ENCODE data around the gene SLC24A4.
"Not testable (repeated sequence)": the region's sequence is repeated elsewhere in the genome, so short reads cannot be mapped to it uniquely, and the experiment has no call there.

SLC24A4 gene

DNA sequence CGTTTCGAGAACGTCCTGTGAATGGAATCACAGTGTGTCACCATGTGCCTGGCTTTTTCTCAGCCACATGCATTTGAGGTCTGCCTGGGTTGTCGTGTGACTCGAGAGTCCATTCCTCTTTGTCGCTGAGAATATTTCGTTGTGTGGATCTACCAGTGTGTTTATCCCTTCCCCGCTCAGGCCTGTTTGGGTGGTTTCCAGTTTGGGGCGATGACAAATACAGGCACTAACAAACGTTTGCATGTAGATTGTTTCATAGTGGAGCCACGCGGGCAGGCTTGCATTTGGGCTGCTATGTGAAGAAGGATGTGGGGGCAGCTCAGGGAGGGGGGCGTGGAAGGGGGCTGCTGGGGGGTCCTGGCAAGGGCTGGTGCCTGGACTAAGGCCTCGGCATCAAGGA, 204.8 kb downstream of the SLC24A4 start:
- no peak for DNase-seq

DNA sequence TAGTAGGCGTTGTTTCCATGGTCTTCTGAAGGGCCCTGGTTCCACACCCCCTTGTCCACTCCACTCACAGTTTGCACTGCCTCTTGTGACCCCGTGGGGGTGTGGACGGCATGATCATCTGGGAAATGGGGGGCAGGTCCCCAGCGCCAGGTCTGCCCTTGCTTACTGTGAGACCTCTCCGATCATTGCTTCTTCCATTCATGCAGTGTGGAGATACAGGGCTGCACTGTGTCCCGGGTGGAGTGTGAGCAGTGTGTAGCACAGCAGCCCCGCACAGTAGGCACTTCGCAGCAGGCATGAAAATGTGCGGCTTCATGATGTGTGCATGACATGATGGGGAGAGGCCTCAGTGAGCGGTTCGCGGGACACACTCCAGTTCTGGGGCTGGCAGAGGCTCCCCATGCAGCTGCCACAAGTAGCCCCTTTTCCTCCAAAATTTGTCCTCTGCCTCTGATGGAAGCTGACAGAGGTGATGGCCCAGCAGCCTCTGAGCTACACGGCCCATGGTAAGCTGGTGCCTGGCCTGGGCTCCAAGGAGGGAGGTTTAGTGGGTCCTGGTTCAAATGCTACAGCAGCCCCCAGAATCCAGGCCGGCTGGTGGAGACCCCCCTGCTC, 205.6 kb downstream of the SLC24A4 start:
- DNase-seq: no peak

- DNase-seq: no peak
Measured at GRCh38 chr14:92529903-92530302, 206.9 kb downstream of the SLC24A4 start.

DNA sequence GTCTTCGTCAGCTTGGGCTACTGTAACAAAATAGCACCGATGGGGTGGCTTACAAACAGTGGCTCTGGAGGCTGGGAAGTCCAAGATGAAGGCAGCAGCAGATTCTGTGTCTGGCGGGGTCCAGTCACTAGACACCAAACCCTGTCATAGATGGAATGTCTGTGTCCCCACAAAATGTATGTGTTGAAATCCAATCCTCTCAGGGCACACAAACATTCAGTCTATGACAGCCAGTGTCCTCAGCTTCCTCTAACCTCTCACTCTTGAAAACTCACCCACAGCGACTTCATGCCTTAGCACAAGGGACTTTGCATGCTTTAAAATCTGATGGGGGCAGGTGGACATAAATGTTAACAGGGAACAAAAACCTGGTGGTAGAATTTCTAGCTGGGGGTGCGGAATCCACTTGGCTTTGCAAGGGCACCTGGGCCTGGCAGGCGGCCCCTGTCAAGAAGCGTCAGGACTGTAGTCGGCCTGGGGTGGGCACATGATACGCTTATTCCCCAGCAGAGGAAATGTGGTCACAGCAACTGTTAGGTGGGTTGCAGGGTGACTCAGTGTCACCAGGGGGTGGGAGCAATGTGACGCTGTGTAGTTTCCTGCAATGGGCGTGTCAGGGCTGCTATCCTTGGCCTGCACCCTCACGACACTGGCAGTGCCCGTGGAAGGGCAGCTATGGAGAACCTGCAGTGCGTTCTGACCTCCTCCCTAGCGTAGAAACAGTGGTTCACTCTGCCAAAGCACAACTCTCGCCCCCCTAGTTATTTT, 208.3 kb downstream of the SLC24A4 start:
- DNase-seq: no peak

DNA sequence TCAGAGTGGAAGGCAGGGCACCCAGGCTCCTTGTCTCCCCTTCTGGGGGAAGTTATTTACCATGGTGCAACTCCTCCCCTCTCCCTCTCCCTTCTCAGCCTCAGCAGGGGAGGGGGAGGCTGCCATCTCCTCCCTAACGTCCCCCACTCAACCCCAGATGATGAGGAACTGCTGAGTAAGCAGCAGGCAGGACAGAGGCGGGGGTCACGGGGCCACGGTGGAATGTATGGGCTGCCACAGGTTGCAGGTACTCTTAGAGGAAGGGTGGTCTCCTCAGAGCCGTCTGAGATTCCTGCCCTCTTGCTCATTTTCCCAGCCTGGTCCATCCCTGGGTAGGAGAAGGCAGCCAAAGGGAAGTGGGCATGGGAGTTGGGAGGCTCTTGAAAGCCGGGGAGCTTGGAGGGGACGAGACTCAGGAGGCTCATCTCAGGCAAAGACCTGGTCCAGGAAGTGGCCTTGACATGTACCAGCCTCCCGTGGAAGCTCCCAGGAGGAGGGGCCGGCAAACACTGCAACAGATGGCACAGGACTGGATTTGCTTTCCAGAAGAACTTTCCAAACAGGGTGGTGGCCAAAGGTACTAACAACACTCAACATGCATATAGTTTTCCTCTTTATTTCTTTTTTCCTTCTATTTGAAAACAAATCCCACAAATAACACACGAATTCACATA, 209.7 kb downstream of the SLC24A4 start:
- DNase-seq: no peak

DNA sequence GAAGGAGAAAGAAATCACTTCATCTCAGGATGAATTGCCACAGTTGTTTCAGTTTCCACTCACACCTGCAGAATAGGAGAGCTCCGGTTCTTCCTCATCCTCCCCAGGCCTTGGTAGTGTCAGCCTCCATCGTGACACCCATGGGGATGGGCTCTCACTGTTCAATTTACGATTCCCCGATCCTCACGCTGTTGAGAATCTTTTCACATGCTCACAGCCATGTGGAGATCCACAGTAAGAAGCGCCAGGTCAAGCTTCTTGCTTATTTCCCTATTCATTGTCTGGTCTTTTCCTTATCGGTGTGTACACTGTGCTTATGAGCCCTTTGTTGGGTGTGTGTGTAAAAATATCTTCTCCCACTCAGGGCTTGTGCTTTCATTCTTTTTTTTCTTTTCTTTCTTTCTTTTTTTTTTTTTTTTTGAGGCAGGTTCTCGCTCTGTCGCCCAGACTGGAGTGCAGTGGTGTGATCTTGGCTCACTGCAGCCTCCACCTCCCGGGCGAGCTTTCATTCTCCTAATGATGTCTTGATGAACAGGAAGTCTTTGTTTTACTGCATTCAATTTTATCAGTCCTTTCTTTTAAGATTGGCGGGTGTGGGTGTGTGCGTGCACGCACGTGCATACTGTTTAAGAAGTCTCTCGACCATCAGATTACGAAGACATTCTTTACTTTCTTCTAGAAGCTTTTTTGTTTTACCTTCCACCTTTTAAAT, 212.1 kb downstream of the SLC24A4 start:
- DNase-seq: no peak

GRCh38 chr14:92536231-92536630, 213.3 kb downstream of the SLC24A4 start:
- not testable (repeated sequence) for DNase-seq

GRCh38 chr14:92538412-92538985, 215.5 kb downstream of the SLC24A4 start:
- DNase-seq: no peak

GRCh38 chr14:92539419-92539818, 216.5 kb downstream of the SLC24A4 start:
- no peak for DNase-seq

DNA sequence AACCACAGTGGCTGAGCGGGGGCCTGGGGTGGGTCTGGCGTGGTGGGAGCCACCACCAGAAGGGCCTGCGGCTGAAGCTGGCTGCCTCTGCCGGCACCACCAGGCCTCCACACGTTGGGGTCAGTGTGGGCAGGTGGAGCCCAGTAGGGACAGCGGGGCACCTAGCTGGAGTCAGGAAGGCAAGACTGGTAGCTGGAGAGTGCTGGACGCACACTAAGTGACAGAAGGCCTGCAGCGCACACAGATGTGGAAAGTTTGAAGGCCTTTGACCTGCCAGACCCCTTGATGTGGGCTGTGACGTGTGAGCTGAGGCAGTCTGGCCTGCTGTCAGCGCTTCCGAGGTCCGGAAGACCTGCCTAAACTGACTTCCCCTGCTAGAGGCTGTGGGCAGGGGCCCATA, 216.9 kb downstream of the SLC24A4 start:
- no peak for DNase-seq

DNA sequence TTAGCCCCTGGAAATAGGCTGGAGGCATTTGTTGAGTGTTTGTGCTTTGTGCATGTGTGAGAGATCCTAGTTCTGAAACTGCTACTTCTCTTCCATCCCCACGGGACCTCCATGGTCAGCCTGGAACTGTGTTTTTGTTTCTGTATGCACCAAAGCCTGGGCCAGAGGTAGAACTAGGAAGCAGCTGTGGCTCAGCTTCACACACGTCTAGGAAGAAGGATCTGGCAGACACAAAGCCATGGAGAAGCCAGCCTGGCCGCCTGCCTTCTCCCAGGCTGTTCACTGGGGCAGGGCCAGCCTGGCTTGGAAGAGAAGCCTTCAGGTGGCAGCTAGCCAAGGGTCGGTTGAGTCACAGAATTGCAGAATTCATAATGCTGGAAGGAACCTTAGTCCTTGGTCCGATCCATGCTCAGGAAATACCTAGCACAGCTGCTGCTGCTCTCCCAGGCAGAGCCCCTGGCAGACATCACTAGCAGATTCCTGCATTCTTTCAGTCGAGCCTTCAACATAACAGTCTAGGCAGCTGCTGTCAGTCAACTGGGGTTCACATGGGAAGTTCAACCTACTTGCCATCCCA, 217.6 kb downstream of the SLC24A4 start:
- peak; percentile 93 for DNase-seq

DNA sequence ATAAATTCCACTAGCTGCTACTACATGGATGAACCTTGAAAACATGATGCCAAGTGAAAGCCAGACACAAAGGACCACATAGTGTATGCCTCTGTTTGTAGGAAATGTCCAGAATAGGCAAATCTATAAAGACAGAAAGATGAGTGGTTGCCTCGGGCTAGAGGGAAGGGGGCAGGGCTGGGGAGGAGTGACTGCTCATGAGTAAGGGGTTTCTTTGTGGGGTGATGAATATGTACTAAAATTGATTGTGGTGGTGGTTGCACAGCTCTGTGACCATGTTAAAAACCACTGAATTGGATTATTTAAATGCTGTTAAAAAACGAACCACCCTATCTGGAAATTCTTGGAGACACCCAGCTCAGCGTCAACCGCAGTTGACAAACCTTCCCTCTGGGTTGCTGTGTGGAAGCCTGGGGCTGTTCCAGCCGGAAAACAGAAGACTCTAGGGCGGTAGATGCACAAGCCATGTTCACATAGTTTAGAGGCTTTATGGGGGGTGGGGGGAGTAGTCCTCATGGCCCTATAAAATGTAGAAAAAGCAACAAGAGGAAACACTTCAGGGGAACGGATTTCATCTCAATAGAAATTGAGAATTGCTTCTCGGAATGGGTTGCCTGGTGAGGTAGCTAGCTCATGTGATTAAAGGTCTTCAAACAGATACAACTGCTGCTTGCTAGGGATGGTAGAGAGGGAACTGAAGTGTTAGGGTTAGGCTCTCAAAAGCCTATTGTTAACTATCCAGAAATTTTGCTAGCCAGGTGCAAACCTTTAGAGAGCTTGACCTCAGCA, 220.0 kb downstream of the SLC24A4 start:
- no peak for DNase-seq

GRCh38 chr14:92544051-92544720, 221.2 kb downstream of the SLC24A4 start:
- DNase-seq: no peak

GRCh38 chr14:92546347-92547053, 223.5 kb downstream of the SLC24A4 start:
- no peak for DNase-seq

DNA sequence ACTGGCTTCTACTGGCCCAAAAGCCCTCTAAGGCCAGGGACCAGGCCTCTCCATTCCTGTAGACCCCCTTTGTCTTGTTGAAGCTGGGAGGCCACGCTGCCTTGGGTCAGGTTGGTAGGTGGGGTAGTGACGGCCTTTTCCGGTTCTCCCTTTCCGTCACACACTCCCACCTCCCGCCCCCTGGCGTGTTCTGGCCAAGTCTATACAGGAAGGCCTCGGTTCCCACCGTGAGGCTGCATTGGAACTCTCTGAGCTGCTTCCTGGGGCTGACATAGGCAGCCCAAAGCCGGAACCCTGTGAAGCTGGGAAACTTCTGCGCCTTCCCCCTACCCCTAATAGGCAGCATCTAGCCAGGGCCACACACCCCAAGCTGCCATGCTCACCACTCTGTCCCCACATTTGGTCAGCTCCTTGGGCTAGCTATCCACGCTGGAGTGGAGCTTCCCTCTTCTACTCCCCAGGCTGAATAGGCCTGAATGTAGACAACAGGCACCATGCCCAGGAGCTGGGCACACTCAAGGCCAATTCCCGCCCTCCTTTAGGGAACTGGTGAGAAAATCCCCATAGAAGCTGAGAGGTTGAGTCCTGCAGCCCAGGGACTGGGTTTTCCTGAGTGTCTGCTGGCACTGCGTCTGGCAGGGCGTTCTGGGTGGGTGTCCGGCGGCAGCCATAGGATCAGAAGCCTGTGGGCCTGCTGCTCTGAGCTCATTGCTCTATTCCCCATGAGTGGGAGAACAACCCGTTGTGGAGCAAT, 226.3 kb downstream of the SLC24A4 start:
- DNase-seq: no peak

DNA sequence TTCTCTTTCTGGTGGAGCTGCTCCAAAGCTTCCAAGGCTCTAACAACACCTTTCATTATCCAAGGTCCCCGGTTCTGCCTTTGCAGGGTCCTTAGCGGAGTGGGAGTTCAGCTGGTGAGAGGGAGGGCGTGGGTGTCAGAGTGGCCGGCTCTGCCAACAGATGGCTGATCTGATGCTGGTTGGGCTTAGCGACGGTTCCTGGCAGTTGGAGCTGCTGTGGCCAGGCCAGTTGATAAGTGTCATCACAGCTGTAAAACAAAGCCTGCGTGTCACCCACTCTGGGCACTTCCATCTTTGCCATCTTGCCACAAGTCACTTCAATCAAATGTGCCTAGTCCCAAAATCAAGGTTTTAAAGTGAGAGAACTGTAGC, 226.9 kb downstream of the SLC24A4 start:
- DNase-seq: no peak

Measured in kidney glomerular epithelial cell (primary cell).